ENCODE measurements around the gene FCRLB. TPM values are rescaled to one million over a fixed set of nuclear protein-coding genes. Genes with fewer than 3 reads are reported as not detected.
"Not testable (repeated sequence)": the region's sequence is repeated elsewhere in the genome, so short reads cannot be mapped to it uniquely, and the experiment has no call there.

Gene FCRLB
- polyA plus RNA-seq (2013, experiment 1 of 2; ENCODE audit: insufficient read length) = 4.3 TPM
- polyA plus RNA-seq (2013, experiment 2 of 2; ENCODE audit: insufficient read length) = 1.1 TPM

DNA sequence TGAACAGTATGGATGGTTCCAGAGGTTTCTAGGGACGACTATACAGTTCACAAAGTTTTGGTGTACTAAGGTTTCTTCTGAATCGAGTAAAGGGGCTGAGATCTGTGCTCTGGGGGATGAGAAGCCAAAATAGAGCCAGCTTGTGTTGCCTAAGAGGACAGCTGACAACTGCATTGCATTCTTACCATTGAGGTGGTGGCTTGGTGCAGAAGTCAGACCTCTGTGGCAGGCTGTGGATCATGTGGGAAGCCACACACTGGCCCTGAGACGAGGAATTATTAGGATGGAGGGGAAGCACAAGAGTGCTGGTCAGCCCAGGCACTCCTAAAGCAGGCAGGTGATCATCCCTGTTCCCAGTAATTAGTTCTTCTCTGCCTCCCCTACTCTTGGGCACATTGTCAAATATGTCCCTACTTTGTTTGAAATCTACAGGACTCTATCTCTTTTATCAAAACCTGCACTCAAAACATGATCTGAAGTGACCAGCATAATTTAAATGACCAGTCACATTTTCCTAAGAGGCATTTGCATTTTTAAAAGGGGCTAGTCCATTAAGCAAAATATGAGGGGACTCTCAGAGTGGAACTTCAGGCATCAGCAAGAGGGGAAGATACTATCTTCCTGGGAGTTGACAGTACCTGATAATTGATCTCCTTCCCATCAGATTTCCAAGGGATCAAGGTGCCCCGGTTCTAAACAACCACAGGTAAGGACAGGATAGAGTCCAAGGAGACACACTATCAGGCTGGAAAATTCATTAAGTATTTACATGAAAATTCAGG, at the start of gene FCRLB:
Gene FCRLB (plus strand): TSS at position 589 of the 782 bp plus-strand sequence. CDS start 1,129 bp downstream, outside the sequence.
- DNase-seq = no peak

GRCh38 chr1:161673437-161673836, 47.9 kb upstream of the FCRLB start:
- not testable (repeated sequence) for DNase-seq

DNA sequence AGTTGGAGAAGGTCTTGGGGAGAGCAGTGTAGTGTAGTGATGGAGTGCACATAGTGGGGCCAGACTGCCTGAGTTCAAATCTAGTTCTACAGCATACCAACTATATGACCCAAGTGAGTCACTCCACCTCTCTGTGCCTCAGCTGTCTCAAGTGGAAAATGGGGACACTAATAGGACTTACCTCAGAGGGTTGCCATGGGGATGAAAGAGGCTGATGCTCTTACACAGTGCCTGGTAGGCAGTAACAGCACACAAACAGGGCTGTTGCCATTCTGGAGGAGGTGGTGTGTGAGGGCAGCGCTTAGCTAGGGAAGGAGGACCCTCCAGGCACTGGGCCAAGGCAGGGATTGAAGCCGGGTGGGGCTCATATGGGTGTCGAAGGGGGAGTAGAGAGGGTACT, 46.9 kb upstream of the FCRLB start:
- not testable (repeated sequence) for DNase-seq

- DNase-seq = not testable (repeated sequence)
Observed at GRCh38 chr1:161674908-161675307, 46.4 kb upstream of the FCRLB start.

DNA sequence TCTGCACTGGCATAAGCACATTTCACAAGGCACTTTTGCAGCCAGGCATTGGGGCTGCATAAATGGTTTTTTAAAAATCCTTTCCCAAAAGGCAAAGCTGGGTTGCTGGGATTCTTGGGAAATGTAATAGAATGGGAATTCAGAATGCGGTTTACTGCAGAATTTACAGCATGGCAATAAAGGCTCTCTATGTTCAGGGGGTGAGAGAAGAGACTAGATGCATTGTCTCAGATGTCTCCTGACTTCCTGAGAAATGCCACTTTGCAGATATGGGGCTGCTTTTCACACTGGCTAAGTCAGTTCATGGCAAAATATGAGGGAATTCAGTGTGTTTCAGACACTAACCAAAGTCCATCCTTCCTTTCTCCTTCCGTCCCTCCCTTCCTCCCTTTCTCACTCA, 44.9 kb upstream of the FCRLB start:
- DNase-seq = no peak

DNA sequence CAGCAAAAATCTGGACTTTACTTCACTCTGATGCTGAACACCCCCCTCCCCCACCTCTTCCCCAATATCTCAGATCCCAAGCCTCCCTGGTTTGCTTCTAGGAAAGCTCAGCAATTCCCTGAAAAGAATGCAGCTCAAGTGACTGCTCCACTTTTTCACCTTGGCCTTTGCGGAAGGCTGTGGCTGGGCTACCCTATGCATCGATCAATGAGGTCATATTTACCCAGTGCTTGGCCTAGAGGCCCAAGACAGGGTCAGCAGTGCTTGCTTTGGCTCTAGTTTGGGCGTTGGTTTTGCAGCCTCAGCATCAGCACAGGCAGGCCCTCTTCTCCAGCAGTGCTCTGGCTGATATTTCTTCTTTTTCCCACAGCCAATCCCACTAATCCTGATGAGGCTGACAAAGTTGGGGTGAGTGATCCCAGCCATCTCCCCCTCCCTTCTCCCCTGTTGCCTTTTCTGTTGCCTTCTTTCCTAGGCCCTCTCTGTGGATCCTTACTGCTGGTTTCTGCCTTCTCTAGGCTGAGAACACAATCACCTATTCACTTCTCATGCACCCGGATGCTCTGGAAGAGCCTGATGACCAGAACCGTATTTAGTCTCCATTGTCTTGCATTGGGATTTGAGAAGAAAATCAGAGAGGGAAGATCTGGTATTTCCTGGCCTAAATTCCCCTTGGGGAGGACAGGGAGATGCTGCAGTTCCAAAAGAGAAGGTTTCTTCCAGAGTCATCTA, 44.2 kb upstream of the FCRLB start:
- no peak for DNase-seq

DNA sequence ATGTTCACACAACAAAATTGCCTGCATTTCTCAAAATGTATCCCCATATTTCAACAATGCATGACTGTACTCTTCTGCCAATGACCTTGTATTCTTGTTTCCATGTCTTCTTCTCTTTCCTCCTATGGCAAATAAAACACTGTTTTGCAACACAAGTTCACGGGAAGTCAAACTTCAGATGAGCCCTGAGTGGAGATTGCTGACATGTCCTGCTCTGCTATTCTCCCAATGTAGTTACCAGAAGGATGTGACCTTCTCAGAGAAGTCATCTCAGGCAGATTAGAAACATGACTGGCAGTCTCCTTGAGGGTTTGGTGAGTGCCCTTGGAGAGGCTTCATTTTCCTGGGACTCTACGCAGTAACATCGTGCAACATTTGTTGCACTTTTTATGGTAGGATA, 42.8 kb upstream of the FCRLB start:
- no peak for DNase-seq

GRCh38 chr1:161681879-161682278, 39.5 kb upstream of the FCRLB start:
- DNase-seq = no peak

- no peak for DNase-seq
Observed at GRCh38 chr1:161688946-161689345, 32.4 kb upstream of the FCRLB start.

DNA sequence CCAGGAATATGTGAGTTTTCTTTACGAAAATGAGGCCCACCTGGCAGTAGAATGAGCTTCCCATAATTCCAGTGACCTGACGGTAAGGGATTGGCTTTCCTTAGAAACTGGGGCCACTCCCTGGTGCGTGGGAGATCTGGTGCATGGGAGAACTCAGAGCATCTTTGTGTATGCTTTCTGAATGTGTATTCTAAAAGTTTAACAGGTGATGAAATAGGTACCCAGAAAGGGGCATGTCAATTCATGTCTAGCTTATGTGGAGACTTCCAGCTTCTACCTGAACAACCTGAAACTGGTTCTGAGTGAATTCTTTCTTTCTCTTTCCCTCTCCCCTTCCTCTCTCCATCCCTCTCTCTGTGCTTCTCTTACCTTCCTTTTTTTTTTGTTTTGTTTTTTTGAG, 29.5 kb upstream of the FCRLB start:
- DNase-seq = no peak

GRCh38 chr1:161693020-161693712, 28.2 kb upstream of the FCRLB start:
- not testable (repeated sequence) for DNase-seq

GRCh38 chr1:161698302-161698701, 23.0 kb upstream of the FCRLB start:
- not testable (repeated sequence) for DNase-seq

DNA sequence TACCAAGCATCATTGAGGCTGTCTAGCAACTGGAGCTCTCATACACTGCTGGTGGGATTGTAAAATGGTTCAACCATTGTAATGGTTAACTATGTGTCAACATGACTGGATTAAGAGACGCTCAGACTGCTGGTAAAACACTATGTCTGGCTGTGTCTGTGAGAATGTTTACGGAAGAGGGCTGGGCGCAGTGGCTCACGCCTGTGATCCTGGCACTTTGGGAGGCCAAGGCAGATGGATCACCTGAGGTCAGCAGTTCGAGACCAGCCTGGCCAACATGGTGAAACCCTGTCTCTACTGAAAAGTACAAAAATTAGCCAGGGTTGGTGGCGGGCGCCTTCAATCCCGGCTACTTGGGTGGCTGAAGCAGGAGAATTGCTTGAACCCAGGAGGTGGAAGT, 19.1 kb upstream of the FCRLB start:
- no peak for DNase-seq

DNA sequence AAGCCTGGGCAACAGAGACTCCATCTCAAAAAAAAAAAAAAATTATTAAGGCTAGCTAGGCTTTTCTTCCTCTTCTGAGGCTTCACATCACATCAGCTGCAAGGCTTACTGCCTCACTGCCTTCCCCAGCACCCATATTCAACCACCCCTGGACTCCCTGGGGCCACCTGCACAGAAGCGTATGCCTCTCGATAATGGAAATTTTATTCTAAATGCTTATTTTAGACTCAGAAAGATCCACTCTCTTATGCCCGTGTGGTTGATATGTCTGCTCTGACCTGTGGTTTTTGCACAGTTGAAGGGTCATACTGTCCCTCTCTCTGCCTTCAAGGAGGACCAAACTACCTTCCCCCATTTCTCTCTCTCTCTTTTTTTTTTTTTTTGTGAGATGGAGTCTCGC, 15.8 kb upstream of the FCRLB start:
- no peak for DNase-seq

DNA sequence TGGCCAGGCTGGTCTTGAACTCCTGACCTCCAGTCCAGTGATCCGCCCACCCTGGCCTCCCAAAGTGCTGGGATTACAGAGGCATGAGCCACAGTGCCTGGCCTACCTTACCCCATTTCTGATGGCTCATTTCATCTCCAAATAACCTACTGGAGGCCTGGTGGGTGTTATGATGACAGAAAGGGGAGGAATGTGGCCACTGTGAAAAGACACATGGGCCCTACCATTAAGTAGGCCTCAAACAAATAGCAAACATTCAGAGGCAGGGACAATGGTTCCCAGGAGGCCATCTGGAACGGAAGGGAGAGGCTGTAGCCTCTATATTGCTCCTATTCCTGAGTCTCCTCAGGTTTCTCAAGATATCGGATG, 15.2 kb upstream of the FCRLB start:
- peak; percentile 91 for DNase-seq

DNA sequence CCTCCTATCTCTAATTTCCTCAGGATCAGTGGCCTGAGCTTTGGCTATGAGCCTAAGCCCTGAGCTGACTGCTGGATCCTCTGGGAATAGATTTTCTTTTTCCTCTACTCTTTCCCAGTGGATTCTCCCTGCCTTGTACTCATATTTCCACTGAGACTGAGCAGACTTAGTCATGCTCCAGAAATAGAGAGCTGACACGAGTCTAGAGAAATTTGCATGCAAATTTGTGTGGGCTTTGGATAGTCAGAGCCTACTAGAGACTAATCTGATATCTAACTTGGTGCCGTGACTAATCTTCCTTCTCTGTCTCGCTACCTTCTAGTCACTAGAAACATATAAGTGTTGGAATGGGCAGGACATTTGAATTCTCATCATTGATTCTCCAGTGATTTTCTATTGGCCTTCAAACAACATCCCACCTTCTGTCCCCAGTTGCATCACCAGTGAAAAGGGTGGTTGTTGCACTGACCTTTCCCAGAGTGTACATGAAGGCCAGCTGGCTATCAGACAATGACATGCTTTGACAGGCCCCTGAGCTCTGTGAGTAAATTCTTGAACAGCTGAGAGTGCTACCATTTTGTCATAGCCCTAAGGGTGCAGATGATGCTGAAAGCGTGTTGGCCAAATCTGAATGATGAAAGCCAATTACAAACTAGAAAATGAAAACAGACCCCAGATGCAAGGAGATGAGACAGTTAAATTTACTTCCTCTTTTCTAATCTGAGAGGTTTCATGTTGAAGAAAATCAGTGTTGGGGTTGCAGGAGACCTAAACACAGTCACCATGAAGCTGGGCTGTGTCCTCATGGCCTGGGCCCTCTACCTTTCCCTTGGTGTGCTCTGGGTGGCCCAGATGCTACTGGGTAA, 14.6 kb upstream of the FCRLB start, which contains the start of gene FCRLA:
Gene FCRLA (plus strand): TSS at position 748 of the 866 bp plus-strand sequence. CDS start 36 bp downstream, at position 784.
- peak; percentile 99 for DNase-seq

- DNase-seq = no peak
Observed at GRCh38 chr1:161707503-161707902, 13.8 kb upstream of the FCRLB start.

DNA sequence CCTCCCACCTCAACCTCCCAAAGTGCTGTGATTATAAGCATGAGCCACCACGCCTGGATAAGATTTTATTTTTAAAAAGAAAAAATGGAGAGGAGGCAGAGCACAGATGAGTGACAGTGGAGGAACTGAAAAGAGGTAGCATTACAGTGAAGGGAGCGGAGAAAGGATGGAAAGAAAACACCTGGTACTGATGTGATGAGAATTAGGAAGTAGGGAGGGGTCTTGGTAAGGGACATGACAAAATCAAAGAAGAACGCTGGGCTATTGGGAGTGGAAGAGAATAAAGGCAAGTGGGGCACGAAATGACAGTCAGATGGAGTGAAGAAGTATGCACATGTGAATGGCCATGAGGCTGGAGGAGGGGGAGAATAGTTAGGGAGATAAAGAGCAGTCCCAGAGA, 12.0 kb upstream of the FCRLB start:
- DNase-seq = no peak

- DNase-seq = peak; percentile 20
Observed at GRCh38 chr1:161710560-161710959, 10.8 kb upstream of the FCRLB start.

DNA sequence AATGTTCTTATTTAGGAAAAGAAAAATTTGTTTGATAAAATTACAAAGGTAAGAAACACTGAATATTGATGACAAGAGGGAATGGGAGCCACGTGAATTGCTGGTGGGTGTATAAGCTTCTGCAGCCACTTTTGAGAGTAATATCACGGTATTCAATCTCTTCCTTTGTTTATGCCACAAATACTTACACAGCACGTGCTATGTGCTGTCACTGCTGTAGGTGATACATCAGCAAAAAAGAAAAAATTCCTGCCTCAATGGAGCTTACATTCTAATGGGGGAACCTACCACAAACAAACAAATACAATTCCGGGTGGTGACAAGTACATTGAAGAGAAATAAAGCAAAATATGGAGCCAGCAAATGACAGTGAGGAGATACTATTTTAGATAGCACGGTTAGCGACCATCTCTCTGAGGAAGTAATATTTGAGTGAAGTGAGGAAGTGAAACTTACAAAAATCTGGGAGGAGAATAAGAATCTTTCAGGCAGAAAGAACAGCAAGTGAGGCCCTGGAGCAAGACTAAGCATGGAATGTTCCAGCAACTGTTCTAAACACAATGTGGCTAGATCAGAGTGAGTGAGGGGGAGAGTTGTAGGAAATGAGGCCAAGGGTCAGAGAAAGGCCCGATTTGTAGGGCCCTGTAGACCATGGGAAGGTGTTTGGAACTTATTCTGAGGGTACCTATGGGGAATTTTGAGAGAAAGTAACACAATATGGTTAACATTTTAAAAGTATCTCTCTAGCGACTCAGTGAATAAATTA, 2.6 kb upstream of the FCRLB start:
- no peak for DNase-seq

- no peak for DNase-seq
Observed at GRCh38 chr1:161719325-161719611, 2.1 kb upstream of the FCRLB start.

DNA sequence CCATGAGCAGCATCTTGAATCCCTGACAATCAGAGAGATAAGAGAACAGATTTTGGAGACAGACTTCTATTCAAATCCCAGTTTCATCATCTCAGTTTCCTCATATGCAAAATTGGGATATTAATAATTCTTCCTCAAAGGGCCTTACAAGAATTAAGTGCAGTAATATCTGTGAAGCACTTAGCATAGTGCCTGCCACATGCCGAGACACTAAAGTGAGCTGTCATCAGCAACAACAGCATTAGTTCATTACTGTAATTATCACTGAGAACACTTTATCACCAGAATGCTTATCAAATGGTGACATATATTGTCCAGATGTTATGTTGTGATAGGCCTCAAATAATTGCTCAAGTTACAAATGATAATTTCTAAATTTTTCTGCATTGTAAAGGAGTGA, 922 bp upstream of the FCRLB start:
- no peak for DNase-seq
